H1 (cell line): Measurements from ENCODE around the gene ADCK1. TPM values are rescaled to one million over a fixed set of nuclear protein-coding genes. Genes with fewer than 3 reads are reported as not detected.

Experiments
- ASH2L ChIP-seq: fragments of 200-600, 300-600 bp; sonication (generic); IDR thresholded peaks from one replicate; pipeline ENCODE4 v1.7.1; 2017; ENCODE audit warnings: low read length
- BACH1 ChIP-seq: IDR thresholded peaks from 2 replicates; pipeline ENCODE4 v1.6.1; 2012; ENCODE audit warnings: low read length, improper control_type of control experiment
- BCL11A ChIP-seq, 2 experiments: IDR thresholded peaks; one replicate each; pipeline ENCODE4 v1.6.1; 2011; ENCODE audit warnings: low read depth in 2 of 2, low read length in 2 of 2, mild to moderate bottlenecking in 2 of 2
- CBX8 ChIP-seq: fragments of 300-800, 300-1000 bp; sonication (generic); IDR thresholded peaks from 2 replicates; pipeline ENCODE4 v1.7.1; 2016; ENCODE audit warnings: low read depth, low read length, borderline replicate concordance
- CTBP2 ChIP-seq: IDR thresholded peaks from 2 replicates; pipeline ENCODE4 v1.7.0; 2011; ENCODE audit warnings: borderline replicate concordance, mild to moderate bottlenecking, moderate library complexity, mixed read lengths, low read length; ENCODE audit not compliant: insufficient read depth, insufficient read length
- FOSL1 ChIP-seq: IDR thresholded peaks from 2 replicates; pipeline ENCODE4 v1.6.1; 2011; ENCODE audit warnings: mild to moderate bottlenecking, low read depth, low read length, moderate library complexity; ENCODE audit not compliant: insufficient read depth
- HDAC6 ChIP-seq: IDR thresholded peaks from one replicate; pipeline ENCODE4 v1.7.1; 2012; ENCODE audit warnings: low read depth, mild to moderate bottlenecking, inconsistent platforms, low read length, moderate library complexity
- JUN ChIP-seq: IDR thresholded peaks from 2 replicates; pipeline ENCODE4 v1.6.1; 2011; ENCODE audit warnings: low read depth, mild to moderate bottlenecking, improper control_type of control experiment, low read length
- JUND ChIP-seq: IDR thresholded peaks from 2 replicates; pipeline ENCODE4 v1.6.1; 2011; ENCODE audit warnings: mild to moderate bottlenecking, improper control_type of control experiment, low read length
- KDM1A ChIP-seq: fragments of 200-600, 300-600 bp; sonication (generic); IDR thresholded peaks from 2 replicates; pipeline ENCODE4 v1.7.1; 2016; ENCODE audit warnings: mild to moderate bottlenecking, low read length, borderline replicate concordance
- NANOG ChIP-seq: IDR thresholded peaks from 2 replicates; pipeline ENCODE4 v1.6.1; 2011; ENCODE audit warnings: low read length, low read depth, mild to moderate bottlenecking, inconsistent platforms; ENCODE audit not compliant: insufficient read depth, poor library complexity, severe bottlenecking
- NRF1 ChIP-seq: IDR thresholded peaks from 2 replicates; pipeline ENCODE4 v1.6.1; 2011; ENCODE audit warnings: mild to moderate bottlenecking, low read depth, low read length, improper control_type of control experiment
- POLR2A ChIP-seq, 2 experiments: IDR thresholded peaks; 1 replicate in 1 of 2; 2 replicates in 1 of 2; pipeline ENCODE4 v1.6.1; 2011; ENCODE audit warnings: low read depth in 2 of 2, low read length in 2 of 2, mild to moderate bottlenecking in 2 of 2; ENCODE audit errors: control extremely low read depth in 1 of 2
- POU5F1 ChIP-seq: IDR thresholded peaks from 2 replicates; pipeline ENCODE4 v1.6.1; 2011; ENCODE audit warnings: low read depth, mild to moderate bottlenecking, low read length, moderate library complexity
- RAD21 ChIP-seq, 2 experiments: IDR thresholded peaks in 1 of 2; conservative IDR thresholded peaks in 1 of 2; 2 replicates each; pipeline ENCODE4 v1.6.1; 2011; ENCODE audit warnings: low read depth in 2 of 2, low read length in 2 of 2, improper control_type of control experiment in 1 of 2, inconsistent platforms in 1 of 2, mild to moderate bottlenecking in 1 of 2, moderate library complexity in 1 of 2
- RFX5 ChIP-seq: IDR thresholded peaks from 2 replicates; pipeline ENCODE4 v1.6.1; 2011; ENCODE audit warnings: low read depth, low read length, improper control_type of control experiment, borderline replicate concordance
- SIX5 ChIP-seq: IDR thresholded peaks from 2 replicates; pipeline ENCODE4 v1.6.1; 2011; ENCODE audit warnings: mild to moderate bottlenecking, low read depth, low read length
- SP1 ChIP-seq: IDR thresholded peaks from 2 replicates; pipeline ENCODE4 v1.6.1; 2011; ENCODE audit warnings: low read depth, low read length
- SUZ12 ChIP-seq: fragments of 200-600 bp; sonication (generic); IDR thresholded peaks from 2 replicates; pipeline ENCODE4 v1.6.1; 2012; ENCODE audit warnings: mild to moderate bottlenecking, inconsistent platforms, low read length, moderate library complexity, mixed read lengths
- TAF1 ChIP-seq: IDR thresholded peaks from 2 replicates; pipeline ENCODE4 v1.6.1; 2011; ENCODE audit warnings: mild to moderate bottlenecking, low read depth, low read length
- TCF12 ChIP-seq: IDR thresholded peaks from 2 replicates; pipeline ENCODE4 v1.6.1; 2011; ENCODE audit warnings: low read depth, mild to moderate bottlenecking, low read length
- polyA plus RNA-seq, 7 experiments: library from polyadenylated mRNA; depleted of rRNA in 3 of 7; stranded (reverse) in 5 of 7; unstranded in 2 of 7; fragments of >200 nt in 5 of 7; fragments of 200-250 nt in 2 of 7; gene quantifications; 1 replicate in 5 of 7; 2 replicates in 1 of 7; 4 replicates in 1 of 7; pipeline versions ENCODE4 v1.2.1 to v1.2.3, GENCODE V29; 2011 to 2013; ENCODE audit warnings: missing spikeins in 2 of 7, mixed read lengths in 2 of 7
- total RNA-seq: library from RNA; stranded (reverse); fragmentation: NEBNext Ultra II Directional; extraction: Animal tissue kit (Norgen Biotek cat#: 25700); gene quantifications from 2 replicates; pipeline ENCODE4 v1.2.1, GENCODE V29; 2021
- TF ChIP-seq, protein P1 (sequence below), 3 experiments: IDR thresholded peaks; 1 replicate in 2 of 3; 2 replicates in 1 of 3; pipeline versions ENCODE4 v1.5.1 to v1.6.1; 2011; ENCODE audit warnings: low read length in 3 of 3, mild to moderate bottlenecking in 3 of 3, inconsistent platforms in 2 of 3, low read depth in 1 of 3, moderate library complexity in 1 of 3; ENCODE audit not compliant: insufficient read depth in 1 of 3; ENCODE audit errors: control extremely low read depth in 1 of 3

ADCK1 gene
- total and polyA plus RNA-seq, 2 of the 8 experiments (the other 6 are each of a cell fraction or from before 2014, with no cell fraction given): 11.0 to 16.8 TPM

- no peak for TF ChIP-seq RFX5
- no peak for TF ChIP-seq FOSL1
- TF ChIP-seq BACH1: 0 out of 2 replicates have a peak, but pooled peaks have one; percentile 8
- TF ChIP-seq ASH2L: peak; percentile 46
- TF ChIP-seq JUN: no peak; the same call in 1 of the 2 replicates
- TF ChIP-seq, protein P1, sequence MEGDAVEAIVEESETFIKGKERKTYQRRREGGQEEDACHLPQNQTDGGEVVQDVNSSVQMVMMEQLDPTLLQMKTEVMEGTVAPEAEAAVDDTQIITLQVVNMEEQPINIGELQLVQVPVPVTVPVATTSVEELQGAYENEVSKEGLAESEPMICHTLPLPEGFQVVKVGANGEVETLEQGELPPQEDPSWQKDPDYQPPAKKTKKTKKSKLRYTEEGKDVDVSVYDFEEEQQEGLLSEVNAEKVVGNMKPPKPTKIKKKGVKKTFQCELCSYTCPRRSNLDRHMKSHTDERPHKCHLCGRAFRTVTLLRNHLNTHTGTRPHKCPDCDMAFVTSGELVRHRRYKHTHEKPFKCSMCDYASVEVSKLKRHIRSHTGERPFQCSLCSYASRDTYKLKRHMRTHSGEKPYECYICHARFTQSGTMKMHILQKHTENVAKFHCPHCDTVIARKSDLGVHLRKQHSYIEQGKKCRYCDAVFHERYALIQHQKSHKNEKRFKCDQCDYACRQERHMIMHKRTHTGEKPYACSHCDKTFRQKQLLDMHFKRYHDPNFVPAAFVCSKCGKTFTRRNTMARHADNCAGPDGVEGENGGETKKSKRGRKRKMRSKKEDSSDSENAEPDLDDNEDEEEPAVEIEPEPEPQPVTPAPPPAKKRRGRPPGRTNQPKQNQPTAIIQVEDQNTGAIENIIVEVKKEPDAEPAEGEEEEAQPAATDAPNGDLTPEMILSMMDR (IDR thresholded peaks at IDR 0.05; ENCODE audit: control extremely low read depth in 1 of 3, insufficient read depth in 1 of 3, low read depth in 1 of 3, low read length in 3 of 3): no peak
- no peak for TF ChIP-seq SIX5
- TF ChIP-seq NRF1: peak; percentile 39
- TF ChIP-seq BCL11A (IDR thresholded peaks at IDR 0.05; ENCODE audit: low read depth in 2 of 2, low read length in 2 of 2): no peak
- TF ChIP-seq JUND: no peak
- no peak for TF ChIP-seq TAF1
- TF ChIP-seq SP1: no peak
- no peak for TF ChIP-seq HDAC6
- no peak for TF ChIP-seq SUZ12
- TF ChIP-seq RAD21 (IDR thresholded peaks at IDR 0.05 in 1 of 2, conservative IDR thresholded peaks at IDR 0.05 in 1 of 2; ENCODE audit: low read depth in 2 of 2, low read length in 2 of 2): no peak
- TF ChIP-seq NANOG: no peak
- TF ChIP-seq CBX8: no peak
- TF ChIP-seq POLR2A (IDR thresholded peaks at IDR 0.05; ENCODE audit: control extremely low read depth in 1 of 2, low read depth in 2 of 2, low read length in 2 of 2): no peak
- no peak for TF ChIP-seq POU5F1
- TF ChIP-seq TCF12: no peak
- TF ChIP-seq KDM1A: no peak
- peak; percentile 25 for TF ChIP-seq CTBP2
Observed at GRCh38 chr14:77980475-77981321, 180.8 kb downstream of the ADCK1 start (continued).
